ENCODE results near the gene RAP1B. TPM values are rescaled to one million over a fixed set of nuclear protein-coding genes. Genes with fewer than 3 reads are reported as not detected.
A peak's percentile ranks its signal among the peaks of the same experiment; 100 is the strongest.
"Not testable (repeated sequence)": the region's sequence is repeated elsewhere in the genome, so short reads cannot be mapped to it uniquely, and the experiment has no call there.

RAP1B gene
- total RNA-seq, 2 experiments from 2014 or later, result 256 to 268 TPM

DNA sequence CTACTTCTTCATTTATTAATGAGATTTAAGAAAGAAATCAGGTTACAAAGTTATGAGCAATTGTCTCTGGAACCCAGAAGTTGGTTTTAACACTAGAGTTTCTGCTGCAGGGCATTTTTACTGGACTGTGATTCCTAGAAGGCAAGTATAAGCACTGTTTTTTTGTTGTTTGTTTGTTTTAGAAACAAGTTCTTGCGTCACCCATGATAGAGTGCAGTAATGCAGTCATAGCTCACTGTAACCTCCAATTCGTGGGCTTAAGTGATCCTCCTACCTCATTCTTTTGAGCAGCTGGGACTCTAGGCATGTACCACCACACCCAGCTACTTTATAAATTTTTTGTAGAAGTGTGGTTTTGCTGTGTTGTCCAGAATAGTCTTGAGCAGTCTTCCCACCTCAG is 25.6 kb downstream of the RAP1B start:
- H3K27ac Mint-ChIP-seq, result peak overlapping the region; percentile 61
- ATAC-seq, result no peak
- H3K36me3 Mint-ChIP-seq (ENCODE audit: low read depth), result peaks cover 50% of the 10 kb centered on the region

DNA sequence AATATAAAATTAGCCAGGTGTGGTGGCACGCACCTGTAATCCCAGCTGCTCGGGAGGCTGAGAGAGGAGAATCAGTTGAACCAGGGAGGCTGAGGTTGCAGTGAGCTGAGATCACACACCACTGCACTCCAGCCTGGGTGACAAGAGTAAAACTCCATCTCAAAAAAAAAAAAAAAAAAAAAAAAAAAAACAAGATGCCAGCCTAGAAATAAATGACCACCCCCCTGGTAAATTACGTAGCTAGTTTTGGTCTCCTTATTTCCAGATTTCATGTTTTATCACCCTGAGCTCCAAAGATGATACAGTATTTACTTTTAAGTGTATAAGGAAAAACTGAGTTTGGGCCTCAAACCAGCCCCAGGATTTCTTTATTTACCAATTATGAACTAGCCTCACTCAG is 26.7 kb downstream of the RAP1B start:
- H3K9me3 Mint-ChIP-seq (ENCODE audit: insufficient read depth); CTCF ChIA-PET; H3K27me3 Mint-ChIP-seq (ENCODE audit: low read depth); DNase-seq; ATAC-seq; H3K4me3 Mint-ChIP-seq: not testable (repeated sequence)
- Mint-ChIP-seq H3K36me3 (ENCODE audit: low read depth) (peaks cover 51% of the 10 kb centered on the region), H3K27ac (peak overlapping the region; percentile 34), H3K4me1 (ENCODE audit: low read depth) (peaks cover 83% of the 10 kb centered on the region)
- POLR2A ChIA-PET, result interaction anchor here (0.8 kb wide), 1 partner anchor 16 kb away, joined by 4 read pairs; no protein-coding TSS in a partner anchor

More for the DNA sequence above, 25.6 kb downstream of the RAP1B start:
- H3K9me3 Mint-ChIP-seq (ENCODE audit: insufficient read depth), result no peaks in the 10 kb centered on the region
- CTCF ChIA-PET, result interaction anchor here (0.6 to 1.4 kb wide), 3 partner anchors 9 to 618 kb away, joined by 3 to 4 read pairs (median 3); no protein-coding TSS in a partner anchor
- DNase-seq, result no peak
- H3K27me3 Mint-ChIP-seq (ENCODE audit: low read depth), result no peaks in the 10 kb centered on the region
- H3K4me3 Mint-ChIP-seq, result no peak overlapping the region
- POLR2A ChIA-PET, result no interaction called here
- H3K4me1 Mint-ChIP-seq (ENCODE audit: low read depth), result peaks cover 81% of the 10 kb centered on the region

DNA sequence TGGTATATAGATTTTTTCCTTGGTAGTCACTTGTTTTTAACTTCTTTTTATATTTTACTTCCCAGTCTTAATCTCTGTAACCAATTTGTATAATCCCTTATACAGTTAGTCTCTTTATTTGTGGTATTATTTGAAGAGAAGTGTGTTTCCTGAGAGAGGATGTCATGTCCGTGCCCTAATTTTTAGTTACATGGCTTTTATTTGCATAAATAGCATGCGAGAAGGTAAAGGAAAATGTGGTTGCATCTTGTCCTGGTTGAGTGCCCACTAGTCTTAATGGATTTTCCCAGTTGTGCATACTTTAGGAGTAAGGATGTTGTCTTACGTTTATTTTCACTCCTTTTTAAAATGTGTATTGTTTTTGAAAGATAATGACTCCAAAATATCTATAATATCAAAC is 27.5 kb downstream of the RAP1B start:
- POLR2A ChIA-PET, result no interaction called here
- Mint-ChIP-seq H3K4me3 (no peak overlapping the region), H3K4me1 (ENCODE audit: low read depth) (peaks cover 81% of the 10 kb centered on the region), H3K36me3 (ENCODE audit: low read depth) (peaks cover 56% of the 10 kb centered on the region), H3K27me3 (ENCODE audit: low read depth) (no peaks in the 10 kb centered on the region), H3K9me3 (ENCODE audit: insufficient read depth) (no peaks in the 10 kb centered on the region), H3K27ac (peak overlapping the region; percentile 77)
- DNase-seq, result no peak
- CTCF ChIA-PET, result no interaction called here
- no peak for ATAC-seq

DNA sequence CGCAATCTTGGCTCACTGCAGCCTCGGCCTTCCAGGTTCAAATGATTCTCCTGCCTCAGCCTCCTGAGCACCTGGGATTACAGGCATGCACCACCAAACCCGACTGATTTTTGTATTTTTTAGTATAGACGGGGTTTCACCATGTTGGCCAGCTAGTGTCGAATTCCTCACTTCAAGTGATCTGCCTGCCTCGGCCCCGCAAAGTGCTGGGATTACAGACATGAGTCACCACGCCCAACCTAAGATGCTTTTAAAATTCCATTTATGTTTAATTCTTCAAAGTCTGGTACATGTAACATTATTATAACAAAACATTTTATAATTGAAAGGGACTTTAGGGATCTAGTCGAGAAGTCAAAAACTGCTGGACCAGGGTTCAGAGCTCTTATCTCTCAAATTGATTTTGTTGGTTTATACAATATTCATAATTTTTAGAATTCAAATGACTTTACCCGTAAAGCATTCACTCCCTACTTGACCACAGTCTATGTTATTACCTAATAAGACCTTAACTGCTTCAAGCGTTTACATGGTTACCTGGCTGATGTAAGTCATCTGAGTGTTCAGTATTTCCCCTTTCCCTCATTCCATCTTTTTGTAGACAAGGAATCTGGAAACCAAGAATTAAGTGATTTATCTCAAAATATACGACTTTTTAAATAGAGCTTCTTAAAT is 28.2 kb downstream of the RAP1B start:
- Mint-ChIP-seq H3K27me3 (ENCODE audit: low read depth) (no peaks in the 10 kb centered on the region), H3K27ac (peak overlapping the region; percentile 46), H3K9me3 (ENCODE audit: insufficient read depth) (no peaks in the 10 kb centered on the region), H3K36me3 (ENCODE audit: low read depth) (peaks cover 54% of the 10 kb centered on the region), H3K4me3 (no peak overlapping the region), H3K4me1 (ENCODE audit: low read depth) (peaks cover 76% of the 10 kb centered on the region)
- DNase-seq (no peak), ATAC-seq (no peak)
- ChIA-PET CTCF (interaction anchor here (1.3 to 1.5 kb wide), 2 partner anchors 13 to 27 kb away, joined by 3 to 4 read pairs; no protein-coding TSS in a partner anchor), POLR2A (interaction anchor here (1.0 to 1.2 kb wide), 2 partner anchors 15 to 28 kb away, joined by 4 read pairs; partner anchors contain the start of gene RAP1B)

DNA sequence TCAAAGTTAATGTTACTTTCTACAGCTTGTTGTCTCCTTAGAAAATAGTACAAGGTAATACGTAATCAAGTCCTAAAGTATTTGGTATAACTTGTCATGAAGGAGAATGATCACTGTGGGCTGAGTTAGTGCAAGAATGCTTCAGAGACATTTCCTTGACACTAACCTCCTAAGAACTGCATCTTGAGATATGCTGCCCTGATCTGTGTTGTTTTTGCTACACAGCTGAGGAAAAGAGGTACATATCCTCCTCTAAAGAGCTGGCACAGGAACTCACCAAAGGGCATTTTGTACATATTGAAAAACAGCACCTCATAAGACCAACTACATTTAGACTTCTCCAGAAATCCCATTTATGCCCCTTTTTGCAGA is 28.7 kb downstream of the RAP1B start:
- CTCF ChIA-PET, result interaction anchor here (1.3 to 1.5 kb wide), 2 partner anchors 13 to 27 kb away, joined by 3 to 4 read pairs; no protein-coding TSS in a partner anchor
- Mint-ChIP-seq H3K27ac (peak overlapping the region; percentile 28), H3K9me3 (ENCODE audit: insufficient read depth) (no peaks in the 10 kb centered on the region), H3K36me3 (ENCODE audit: low read depth) (peaks cover 55% of the 10 kb centered on the region), H3K4me1 (ENCODE audit: low read depth) (peaks cover 77% of the 10 kb centered on the region), H3K27me3 (ENCODE audit: low read depth) (no peaks in the 10 kb centered on the region), H3K4me3 (no peak overlapping the region)
- DNase-seq (no peak), ATAC-seq (peak; percentile 14)
- POLR2A ChIA-PET, result interaction anchor here (1.0 to 1.2 kb wide), 2 partner anchors 15 to 29 kb away, joined by 4 read pairs; partner anchors contain the start of gene RAP1B

DNA sequence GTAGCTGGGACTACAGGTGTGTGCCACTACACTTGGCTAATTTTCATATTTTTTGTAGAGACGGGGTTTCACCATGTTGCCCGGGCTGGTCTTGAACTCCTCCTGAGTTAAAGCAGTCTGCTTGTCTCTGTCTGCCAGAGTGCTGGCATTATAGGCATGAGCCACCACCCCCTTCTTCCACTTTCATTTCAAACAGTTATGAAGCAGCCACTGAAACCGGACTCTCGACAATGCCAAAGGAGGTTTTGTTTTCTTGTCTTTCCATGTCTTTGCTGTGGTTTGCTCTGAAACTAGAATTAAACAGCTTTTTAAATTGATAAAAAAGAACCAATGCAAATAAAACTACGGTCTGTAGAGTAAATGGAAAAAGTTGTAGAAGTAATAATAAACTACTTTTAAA is 30.4 kb downstream of the RAP1B start:
- no peaks in the 10 kb centered on the region for H3K9me3 Mint-ChIP-seq (ENCODE audit: insufficient read depth)
- peak; percentile 70 for DNase-seq
- peak; percentile 92 for ATAC-seq
- POLR2A ChIA-PET, result interaction anchor here (0.6 to 1.3 kb wide), 3 partner anchors 12 to 55 kb away, joined by 3 read pairs; partner anchors contain the start of gene RAP1B
- H3K4me1 Mint-ChIP-seq (ENCODE audit: low read depth), result peaks cover 79% of the 10 kb centered on the region
- H3K4me3 Mint-ChIP-seq, result peak overlapping the region; percentile 66
- peak overlapping the region; percentile 39 for H3K27ac Mint-ChIP-seq
- H3K36me3 Mint-ChIP-seq (ENCODE audit: low read depth), result peaks cover 50% of the 10 kb centered on the region
- CTCF ChIA-PET, result interaction anchor here (0.6 kb wide), 1 partner anchor 76 kb away, joined by 3 read pairs; no protein-coding TSS in a partner anchor
- H3K27me3 Mint-ChIP-seq (ENCODE audit: low read depth), result no peaks in the 10 kb centered on the region

DNA sequence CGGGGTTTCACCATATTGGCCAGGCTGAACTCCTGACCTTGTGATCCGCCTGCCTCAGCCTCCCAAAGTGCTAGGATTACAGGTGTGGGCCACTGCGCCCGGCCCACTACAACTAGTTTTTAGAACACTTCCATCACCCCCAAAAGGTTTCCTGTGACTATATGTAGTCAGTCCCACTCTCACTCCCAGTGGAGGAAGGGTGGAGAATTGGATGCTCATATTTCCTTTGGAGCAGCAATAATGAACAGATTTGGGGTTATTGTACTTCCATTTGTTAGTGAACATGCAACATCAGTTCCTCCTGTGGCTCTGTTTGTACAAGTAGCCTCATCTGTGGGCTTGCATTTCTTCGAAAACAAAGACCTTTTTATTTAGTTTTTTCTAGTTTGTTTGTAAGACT is 35.8 kb downstream of the RAP1B start:
- H3K27ac Mint-ChIP-seq, result peak overlapping the region; percentile 33
- ATAC-seq, result no peak
- H3K27me3 Mint-ChIP-seq (ENCODE audit: low read depth), result no peaks in the 10 kb centered on the region
- no peaks in the 10 kb centered on the region for H3K9me3 Mint-ChIP-seq (ENCODE audit: insufficient read depth)
- H3K36me3 Mint-ChIP-seq (ENCODE audit: low read depth), result peaks cover 58% of the 10 kb centered on the region
- DNase-seq, result no peak
- no peak overlapping the region for H3K4me3 Mint-ChIP-seq
- CTCF ChIA-PET, result no interaction called here
- POLR2A ChIA-PET, result no interaction called here
- peaks cover 54% of the 10 kb centered on the region for H3K4me1 Mint-ChIP-seq (ENCODE audit: low read depth)

DNA sequence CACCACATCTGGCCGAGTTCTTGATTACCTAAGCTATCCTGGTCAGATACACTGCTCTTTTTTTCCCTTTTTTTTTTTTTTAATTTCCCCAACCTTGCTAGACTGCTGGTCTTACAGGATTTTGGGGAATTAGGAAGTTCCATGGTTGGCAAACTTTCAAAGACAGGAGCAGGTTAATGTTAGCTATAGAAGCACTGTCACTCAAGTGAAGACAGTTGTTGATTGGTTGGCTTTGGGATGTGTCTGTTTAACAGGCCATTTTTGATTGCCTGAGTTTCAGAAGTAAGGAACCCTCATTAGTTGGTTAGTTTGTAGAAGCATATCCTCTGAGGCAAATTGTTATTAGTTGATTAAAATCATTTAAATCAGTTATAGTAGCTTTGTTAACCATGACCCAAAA is 36.8 kb downstream of the RAP1B start:
- Mint-ChIP-seq H3K4me1 (ENCODE audit: low read depth) (peaks cover 44% of the 10 kb centered on the region), H3K4me3 (no peak overlapping the region), H3K27ac (no peak overlapping the region), H3K36me3 (ENCODE audit: low read depth) (peaks cover 54% of the 10 kb centered on the region), H3K9me3 (ENCODE audit: insufficient read depth) (no peaks in the 10 kb centered on the region), H3K27me3 (ENCODE audit: low read depth) (no peaks in the 10 kb centered on the region)
- CTCF ChIA-PET, result no interaction called here
- no peak for ATAC-seq
- no peak for DNase-seq
- POLR2A ChIA-PET, result no interaction called here

DNA sequence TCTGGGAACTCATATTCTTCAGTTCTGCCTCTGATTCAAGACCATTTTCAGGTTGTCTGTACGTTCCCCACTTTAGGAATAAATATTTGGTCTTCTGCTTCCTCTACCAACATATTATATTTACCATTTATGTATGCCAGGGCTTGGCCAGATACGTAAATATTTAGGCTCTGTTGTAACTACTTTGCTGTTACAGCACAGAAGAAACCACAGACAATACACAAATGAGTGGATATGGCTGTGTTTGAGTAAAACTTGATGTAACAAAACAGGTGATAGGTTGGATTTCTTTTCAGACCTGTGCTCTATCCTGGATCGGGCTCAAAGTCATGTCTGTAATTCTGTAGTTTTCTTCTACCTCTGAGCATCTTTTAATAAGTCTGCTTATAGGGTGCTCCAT is 37.5 kb downstream of the RAP1B start:
- peaks cover 54% of the 10 kb centered on the region for H3K36me3 Mint-ChIP-seq (ENCODE audit: low read depth)
- no peak overlapping the region for H3K4me3 Mint-ChIP-seq
- DNase-seq (no peak), ATAC-seq (peak; percentile 44)
- H3K27me3 Mint-ChIP-seq (ENCODE audit: low read depth), result no peaks in the 10 kb centered on the region
- CTCF ChIA-PET, result no interaction called here
- H3K9me3 Mint-ChIP-seq (ENCODE audit: insufficient read depth), result no peaks in the 10 kb centered on the region
- peak overlapping the region; percentile 34 for H3K27ac Mint-ChIP-seq
- H3K4me1 Mint-ChIP-seq (ENCODE audit: low read depth), result peaks cover 40% of the 10 kb centered on the region
- POLR2A ChIA-PET, result no interaction called here

DNA sequence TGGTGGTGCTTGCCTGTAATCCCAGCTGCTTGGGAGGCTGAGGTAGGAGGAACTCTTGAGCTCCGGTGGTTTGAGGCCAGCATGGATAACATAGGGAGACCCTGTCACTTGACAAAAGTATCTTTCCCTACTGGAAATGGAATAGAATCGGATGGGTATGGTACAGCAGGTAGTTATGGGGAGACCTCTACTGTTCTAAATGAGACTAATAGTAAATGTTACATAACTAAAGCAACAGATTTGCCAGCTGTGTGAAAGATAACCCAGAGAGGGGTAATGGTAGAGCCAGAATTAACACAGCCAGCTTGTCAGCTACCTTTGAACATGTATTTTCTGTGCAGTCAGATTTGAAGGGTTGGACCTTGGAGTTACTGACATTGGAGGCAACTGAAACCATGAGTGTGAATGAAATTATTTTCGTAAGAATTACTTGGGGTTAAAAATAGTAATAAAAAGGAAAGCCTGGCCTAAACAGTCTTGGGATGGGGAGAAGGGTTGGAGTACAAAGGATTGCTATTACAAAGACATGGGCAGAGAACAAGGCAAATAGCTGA is 54.4 kb downstream of the RAP1B start:
- H3K9me3 Mint-ChIP-seq (ENCODE audit: insufficient read depth), result no peaks in the 10 kb centered on the region
- no peak overlapping the region for H3K4me3 Mint-ChIP-seq
- ChIA-PET CTCF (no interaction called here), POLR2A (no interaction called here)
- no peak for DNase-seq
- peak overlapping the region; percentile 18 for H3K27ac Mint-ChIP-seq
- peaks cover 43% of the 10 kb centered on the region for H3K36me3 Mint-ChIP-seq (ENCODE audit: low read depth)
- no peak for ATAC-seq
- peaks cover 35% of the 10 kb centered on the region for H3K4me1 Mint-ChIP-seq (ENCODE audit: low read depth)
- H3K27me3 Mint-ChIP-seq (ENCODE audit: low read depth), result no peaks in the 10 kb centered on the region

DNA sequence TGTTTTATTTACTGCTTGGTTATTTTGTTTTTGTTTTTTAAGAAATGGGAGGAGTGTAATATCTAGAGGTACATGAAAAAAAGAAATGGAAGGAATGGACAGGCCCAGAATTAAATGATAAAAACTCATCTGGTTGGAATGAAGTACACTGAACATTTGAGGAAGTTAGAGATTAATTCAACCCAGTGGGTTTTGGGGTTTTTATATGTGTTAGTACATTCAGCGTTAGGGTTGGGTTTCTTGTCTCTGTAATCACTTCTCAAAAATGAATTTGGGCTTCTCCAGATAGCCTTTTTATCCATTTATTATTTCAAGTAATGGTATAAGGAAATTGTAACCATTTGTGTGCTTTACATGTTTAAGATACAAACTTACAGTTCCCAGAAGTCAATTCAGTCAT is 56.6 kb downstream of the RAP1B start:
- Mint-ChIP-seq H3K9me3 (ENCODE audit: insufficient read depth) (no peaks in the 10 kb centered on the region), H3K4me3 (no peak overlapping the region), H3K4me1 (ENCODE audit: low read depth) (peaks cover 44% of the 10 kb centered on the region), H3K27me3 (ENCODE audit: low read depth) (no peaks in the 10 kb centered on the region), H3K36me3 (ENCODE audit: low read depth) (peaks cover 36% of the 10 kb centered on the region), H3K27ac (peak overlapping the region; percentile 28)
- ChIA-PET CTCF (no interaction called here), POLR2A (interaction anchor here (0.7 kb wide), 1 partner anchor 20 kb away, joined by 3 read pairs; no protein-coding TSS in a partner anchor)
- ATAC-seq (no peak), DNase-seq (no peak)

DNA sequence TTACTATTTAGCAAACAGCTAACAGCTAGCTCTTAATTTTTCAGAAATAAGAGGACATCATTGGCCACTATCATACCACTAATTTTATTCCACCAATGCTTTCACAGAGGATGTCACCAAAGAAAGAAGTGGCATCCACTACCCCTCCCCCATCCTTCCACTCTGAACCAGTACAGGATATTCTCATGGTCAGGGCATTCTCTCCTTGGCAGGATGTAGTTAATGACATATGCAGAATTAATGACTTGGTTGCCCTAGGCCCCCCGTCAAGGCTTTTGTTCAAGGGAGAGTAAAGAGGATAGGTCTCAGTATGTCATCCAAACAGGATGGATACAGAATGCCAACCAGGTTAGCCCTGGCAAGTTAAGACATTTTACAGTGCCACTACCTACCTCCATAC is 57.2 kb downstream of the RAP1B start:
- H3K27me3 Mint-ChIP-seq (ENCODE audit: low read depth), result no peaks in the 10 kb centered on the region
- H3K4me3 Mint-ChIP-seq, result no peak overlapping the region
- DNase-seq, result peak; percentile 35
- ATAC-seq, result no peak
- peaks cover 47% of the 10 kb centered on the region for H3K4me1 Mint-ChIP-seq (ENCODE audit: low read depth)
- no peaks in the 10 kb centered on the region for H3K9me3 Mint-ChIP-seq (ENCODE audit: insufficient read depth)
- H3K27ac Mint-ChIP-seq, result peak overlapping the region; percentile 28
- ChIA-PET POLR2A (interaction anchor here (0.7 kb wide), 1 partner anchor 20 kb away, joined by 3 read pairs; no protein-coding TSS in a partner anchor), CTCF (interaction anchor here (1.7 kb wide), 1 partner anchor 20 kb away, joined by 5 read pairs; the partner anchor contains the start of gene NUP107)
- peaks cover 33% of the 10 kb centered on the region for H3K36me3 Mint-ChIP-seq (ENCODE audit: low read depth)

Data from activated CD8-positive, alpha-beta T cell treated with anti-CD3 and anti-CD28 coated beads, Interleukin-2, amount 10 ng/mL, durations not matched to agents 7 days and 5 days (primary cell).